HL-60 (cell line): ENCODE measurements around the gene CNTN1.

Experiments used
- DNase-seq, 2 experiments: peaks; one replicate each; pipeline ENCODE4 v3.0.0-alpha.2; 2010 to 2020; ENCODE audit warnings: low read depth in 1 of 2, low spot score in 1 of 2
- H3K27ac ChIP-seq: fragments of 250-450 bp; sonication (Bioruptor Pico); replicated peaks from 2 replicates; pipeline ENCODE4 v1.5.1; 2020; ENCODE audit warnings: mild to moderate bottlenecking, moderate library complexity
- H3K27me3 ChIP-seq: fragments of 250-450 bp; sonication (Bioruptor Pico); 2 replicates; pipeline ENCODE4 v1.5.1; 2021; ENCODE audit warnings: mild to moderate bottlenecking, moderate library complexity; ENCODE audit not compliant: insufficient read depth, poor library complexity, severe bottlenecking
- H3K4me3 ChIP-seq: replicated peaks from 2 replicates; pipeline ENCODE4 v1.5.1; 2011; ENCODE audit warnings: mild to moderate bottlenecking, control low read depth, low read length; ENCODE audit not compliant: insufficient read depth
- GABPA ChIP-seq: IDR thresholded peaks from 2 replicates; pipeline ENCODE4 v1.6.1; 2012; ENCODE audit warnings: low read depth
- POLR2AphosphoS5 ChIP-seq: IDR thresholded peaks from 2 replicates; pipeline ENCODE4 v1.6.1; 2012; ENCODE audit warnings: low read depth
- REST ChIP-seq: IDR thresholded peaks from 2 replicates; pipeline ENCODE4 v1.6.1; 2012; ENCODE audit warnings: low read depth; ENCODE audit not compliant: insufficient replicate concordance
- SPI1 ChIP-seq: IDR thresholded peaks from 2 replicates; pipeline ENCODE4 v1.6.1; 2012; ENCODE audit warnings: low read depth, mild to moderate bottlenecking, borderline replicate concordance
- TF ChIP-seq, protein P1 (sequence below): IDR thresholded peaks from one replicate; pipeline ENCODE4 v1.5.1; 2011; ENCODE audit warnings: low read length, control low read depth, inconsistent platforms; ENCODE audit not compliant: insufficient read depth

Gene CNTN1

GRCh38 chr12:41100572-41100971 lies 408.3 kb downstream of the CNTN1 start:
- TF ChIP-seq SPI1, result no peak
- TF ChIP-seq, protein P1, sequence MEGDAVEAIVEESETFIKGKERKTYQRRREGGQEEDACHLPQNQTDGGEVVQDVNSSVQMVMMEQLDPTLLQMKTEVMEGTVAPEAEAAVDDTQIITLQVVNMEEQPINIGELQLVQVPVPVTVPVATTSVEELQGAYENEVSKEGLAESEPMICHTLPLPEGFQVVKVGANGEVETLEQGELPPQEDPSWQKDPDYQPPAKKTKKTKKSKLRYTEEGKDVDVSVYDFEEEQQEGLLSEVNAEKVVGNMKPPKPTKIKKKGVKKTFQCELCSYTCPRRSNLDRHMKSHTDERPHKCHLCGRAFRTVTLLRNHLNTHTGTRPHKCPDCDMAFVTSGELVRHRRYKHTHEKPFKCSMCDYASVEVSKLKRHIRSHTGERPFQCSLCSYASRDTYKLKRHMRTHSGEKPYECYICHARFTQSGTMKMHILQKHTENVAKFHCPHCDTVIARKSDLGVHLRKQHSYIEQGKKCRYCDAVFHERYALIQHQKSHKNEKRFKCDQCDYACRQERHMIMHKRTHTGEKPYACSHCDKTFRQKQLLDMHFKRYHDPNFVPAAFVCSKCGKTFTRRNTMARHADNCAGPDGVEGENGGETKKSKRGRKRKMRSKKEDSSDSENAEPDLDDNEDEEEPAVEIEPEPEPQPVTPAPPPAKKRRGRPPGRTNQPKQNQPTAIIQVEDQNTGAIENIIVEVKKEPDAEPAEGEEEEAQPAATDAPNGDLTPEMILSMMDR, result no peak
- TF ChIP-seq POLR2AphosphoS5, result no peak
- no peak overlapping the region for H3K4me3 ChIP-seq
- DNase-seq, result no peak
- no peak overlapping the region for H3K27ac ChIP-seq
- no peaks in the 10 kb centered on the region for H3K27me3 ChIP-seq

- no peaks in the 10 kb centered on the region for H3K27me3 ChIP-seq
- TF ChIP-seq, protein P1, result no peak
- no peak for TF ChIP-seq SPI1
- TF ChIP-seq REST, result no peak
- no peak for TF ChIP-seq POLR2AphosphoS5
- no peak for TF ChIP-seq GABPA
Measured at GRCh38 chr12:41101806-41102205, 409.6 kb downstream of the CNTN1 start.

GRCh38 chr12:41103614-41104013 lies 411.4 kb downstream of the CNTN1 start:
- Histone ChIP-seq H3K27ac (no peak overlapping the region), H3K4me3 (no peak overlapping the region), H3K27me3 (no peaks in the 10 kb centered on the region)
- DNase-seq, result no peak
- TF ChIP-seq, protein P1, result no peak
- TF ChIP-seq POLR2AphosphoS5, result no peak
- TF ChIP-seq SPI1, result no peak
- no peak for TF ChIP-seq REST
- no peak for TF ChIP-seq GABPA

More at GRCh38 chr12:41101806-41102205, 409.6 kb downstream of the CNTN1 start:
- Histone ChIP-seq H3K4me3 (no peak overlapping the region), H3K27ac (no peak overlapping the region)
- DNase-seq, result no peak

DNA sequence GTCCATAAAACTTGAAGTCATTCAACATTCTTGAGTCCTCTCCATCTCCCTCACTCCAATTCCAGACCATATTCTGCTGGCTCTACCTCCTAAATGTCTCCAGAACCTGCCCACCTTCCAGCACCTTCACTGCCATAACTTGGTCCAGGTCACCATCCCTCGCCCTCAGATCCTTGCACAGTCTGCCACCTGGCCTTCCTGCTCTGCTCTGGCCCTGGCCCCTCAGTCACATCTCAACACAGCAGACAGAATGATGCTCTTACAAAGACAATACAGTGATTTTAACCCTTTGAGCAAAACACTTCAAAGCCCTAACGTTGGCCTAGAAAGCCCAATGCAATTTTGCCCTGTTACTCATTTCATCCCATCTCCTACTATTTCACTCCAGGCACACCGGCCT lies 414.1 kb downstream of the CNTN1 start:
- H3K4me3 ChIP-seq, result no peak overlapping the region
- no peak overlapping the region for H3K27ac ChIP-seq
- no peak for TF ChIP-seq REST
- TF ChIP-seq SPI1, result no peak
- TF ChIP-seq GABPA, result no peak
- TF ChIP-seq, protein P1, result no peak
- TF ChIP-seq POLR2AphosphoS5, result no peak
- DNase-seq, result no peak
- no peaks in the 10 kb centered on the region for H3K27me3 ChIP-seq
